ENCODE data around the gene TCAF1. TPM values are rescaled to one million over a fixed set of nuclear protein-coding genes. Genes with fewer than 3 reads are reported as not detected.
"Not testable (repeated sequence)": the region's sequence is repeated elsewhere in the genome, so short reads cannot be mapped to it uniquely, and the experiment has no call there.

Gene TCAF1
- total RNA-seq, 2 experiments from 2014 or later = 12.6 to 14.1 TPM

DNA sequence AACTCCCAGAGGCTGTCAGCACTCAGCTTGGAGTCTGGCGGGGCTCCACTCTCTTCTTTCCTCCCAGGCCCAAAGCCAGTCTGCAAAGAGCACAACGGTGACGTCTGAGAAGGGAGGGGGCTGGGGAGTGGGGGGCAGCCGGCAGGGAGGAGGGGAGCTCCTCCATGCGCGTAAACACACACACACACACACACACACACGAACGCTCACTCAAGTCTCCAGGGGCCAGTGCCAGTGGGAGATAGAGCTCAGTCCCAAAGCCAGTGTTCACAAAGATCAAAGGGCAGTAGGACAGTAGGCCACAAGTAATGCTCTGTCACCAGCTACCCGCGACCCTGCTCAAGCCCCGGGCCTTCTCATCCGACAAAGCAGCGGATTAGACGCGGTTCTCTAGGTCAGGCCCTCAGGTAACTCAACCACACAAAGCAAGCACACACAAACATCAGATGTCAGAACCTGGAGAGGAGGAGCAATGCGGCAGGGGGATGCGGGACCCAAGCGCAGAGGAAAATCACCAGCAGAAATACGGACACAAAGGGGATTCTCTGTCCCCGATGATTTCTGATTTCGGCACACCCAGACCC, 19.9 kb downstream of the TCAF1 start:
- no peak overlapping the region for H3K27ac Mint-ChIP-seq
- ChIA-PET POLR2A (interaction anchor here (1.1 kb wide), 1 partner anchor 20 kb away, joined by 3 read pairs; the partner anchor contains the start of gene TCAF1), CTCF (no interaction called here)
- DNase-seq = no peak
- peaks cover 15% of the 10 kb centered on the region for H3K4me1 Mint-ChIP-seq (ENCODE audit: low read depth)
- peaks cover 22% of the 10 kb centered on the region for H3K27me3 Mint-ChIP-seq (ENCODE audit: low read depth)
- no peaks in the 10 kb centered on the region for H3K9me3 Mint-ChIP-seq (ENCODE audit: insufficient read depth)
- ATAC-seq = no peak
- H3K36me3 Mint-ChIP-seq (ENCODE audit: low read depth) = peaks cover 5% of the 10 kb centered on the region
- no peak overlapping the region for H3K4me3 Mint-ChIP-seq

DNA sequence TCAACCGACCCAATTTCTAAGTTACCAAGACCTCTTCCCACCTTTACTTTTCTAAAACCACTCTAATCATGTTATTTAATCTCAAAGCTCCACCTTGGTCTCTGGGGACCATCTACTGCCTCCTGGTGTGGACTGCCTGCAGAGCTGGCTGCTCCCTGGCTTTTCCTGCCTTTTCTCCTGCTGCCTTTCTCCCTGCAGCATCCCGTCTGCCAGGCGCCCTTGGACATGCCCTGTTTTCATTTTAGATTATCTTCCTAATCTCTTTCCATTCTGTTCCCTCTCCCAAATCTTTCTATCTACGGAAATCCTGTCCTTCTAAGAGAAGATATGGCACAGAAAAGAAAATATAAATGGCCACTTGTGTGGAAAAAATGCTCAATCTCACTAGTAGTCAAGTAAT, 23.1 kb downstream of the TCAF1 start:
- ATAC-seq = no peak
- peaks cover 18% of the 10 kb centered on the region for H3K27me3 Mint-ChIP-seq (ENCODE audit: low read depth)

DNA sequence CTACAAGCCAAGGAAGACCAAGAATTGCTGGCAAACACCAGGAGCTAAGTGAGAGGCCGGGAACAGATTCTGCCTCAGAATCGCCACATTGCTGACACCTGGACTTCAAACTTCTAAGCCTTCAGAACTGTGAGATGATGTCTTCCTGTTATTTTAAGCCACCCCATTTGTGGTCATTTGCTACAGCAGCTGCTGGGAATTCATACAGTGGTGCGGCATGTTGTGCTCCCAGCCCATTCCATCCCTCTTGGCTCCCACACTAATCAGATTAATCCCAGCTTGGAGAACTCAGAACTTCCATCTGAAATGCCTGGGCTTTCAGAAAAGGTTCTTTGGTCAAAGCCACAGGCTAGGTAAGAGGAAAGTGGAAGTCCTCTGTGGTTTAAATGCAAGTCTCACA, 24.9 kb downstream of the TCAF1 start:
- H3K9me3 Mint-ChIP-seq (ENCODE audit: insufficient read depth) = no peaks in the 10 kb centered on the region
- no peaks in the 10 kb centered on the region for H3K4me1 Mint-ChIP-seq (ENCODE audit: low read depth)
- H3K27ac Mint-ChIP-seq = no peak overlapping the region
- DNase-seq (no peak), ATAC-seq (no peak)
- ChIA-PET POLR2A (no interaction called here), CTCF (interaction anchor here (0.7 kb wide), 1 partner anchor 16 kb away, joined by 3 read pairs; no protein-coding TSS in a partner anchor)
- peaks cover 9% of the 10 kb centered on the region for H3K27me3 Mint-ChIP-seq (ENCODE audit: low read depth)
- peaks cover 6% of the 10 kb centered on the region for H3K36me3 Mint-ChIP-seq (ENCODE audit: low read depth)
- H3K4me3 Mint-ChIP-seq = no peak overlapping the region

More for the DNA sequence above, 23.1 kb downstream of the TCAF1 start:
- Mint-ChIP-seq H3K4me3 (no peak overlapping the region), H3K27ac (no peak overlapping the region), H3K36me3 (ENCODE audit: low read depth) (peaks cover 7% of the 10 kb centered on the region), H3K4me1 (ENCODE audit: low read depth) (peaks cover 5% of the 10 kb centered on the region), H3K9me3 (ENCODE audit: insufficient read depth) (no peaks in the 10 kb centered on the region)
- ChIA-PET POLR2A (no interaction called here), CTCF (no interaction called here)
- no peak for DNase-seq

DNA sequence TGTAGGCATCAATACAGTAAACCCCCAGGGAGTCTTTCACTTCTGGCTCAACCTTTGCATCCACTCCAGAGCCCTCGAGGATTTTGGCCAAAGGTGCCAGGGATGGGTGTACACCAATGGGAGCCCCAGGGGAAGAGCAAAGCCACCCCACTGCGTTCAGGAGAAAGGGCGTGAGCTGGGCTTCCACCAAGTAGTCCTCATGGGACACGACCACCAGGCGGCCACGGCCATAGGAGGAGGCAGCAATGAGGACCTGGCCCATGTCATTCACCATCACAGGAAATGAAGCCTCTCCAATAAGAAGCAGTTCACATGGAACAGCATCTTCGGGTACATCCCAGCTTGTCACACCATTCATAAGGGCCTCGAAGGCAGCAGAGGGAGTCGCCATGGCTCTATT, 25.8 kb downstream of the TCAF1 start:
- Mint-ChIP-seq H3K9me3 (ENCODE audit: insufficient read depth) (no peaks in the 10 kb centered on the region), H3K4me1 (ENCODE audit: low read depth) (no peaks in the 10 kb centered on the region), H3K27me3 (ENCODE audit: low read depth) (peaks cover 3% of the 10 kb centered on the region), H3K36me3 (ENCODE audit: low read depth) (peaks cover 5% of the 10 kb centered on the region), H3K27ac (no peak overlapping the region), H3K4me3 (no peak overlapping the region)
- POLR2A ChIA-PET = no interaction called here
- CTCF ChIA-PET = interaction anchor here (0.7 kb wide), 1 partner anchor 17 kb away, joined by 3 read pairs; no protein-coding TSS in a partner anchor
- DNase-seq (no peak), ATAC-seq (no peak)

DNA sequence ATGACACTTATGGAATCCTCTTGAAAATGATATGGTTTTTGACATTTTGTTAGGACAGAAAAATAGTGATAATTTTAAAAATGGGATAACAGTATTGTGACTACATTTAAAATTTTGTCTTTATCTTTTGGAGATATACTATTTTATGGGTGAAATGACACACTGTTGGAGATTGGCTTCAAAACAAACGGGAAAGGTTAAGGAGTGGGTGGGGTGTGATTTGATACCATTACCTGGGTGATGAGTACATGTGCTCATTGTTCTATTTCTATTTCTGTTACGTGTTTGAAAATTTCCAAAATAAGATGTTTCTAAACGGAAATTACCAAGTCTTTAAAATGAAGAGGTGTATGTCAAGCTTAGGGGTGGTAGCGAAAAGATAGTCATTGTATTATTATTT, 28.7 kb downstream of the TCAF1 start:
- ATAC-seq; H3K36me3 Mint-ChIP-seq (ENCODE audit: low read depth); H3K27ac Mint-ChIP-seq; H3K4me3 Mint-ChIP-seq; H3K9me3 Mint-ChIP-seq (ENCODE audit: insufficient read depth); H3K4me1 Mint-ChIP-seq (ENCODE audit: low read depth); CTCF ChIA-PET; POLR2A ChIA-PET; H3K27me3 Mint-ChIP-seq (ENCODE audit: low read depth); DNase-seq: not testable (repeated sequence)

DNA sequence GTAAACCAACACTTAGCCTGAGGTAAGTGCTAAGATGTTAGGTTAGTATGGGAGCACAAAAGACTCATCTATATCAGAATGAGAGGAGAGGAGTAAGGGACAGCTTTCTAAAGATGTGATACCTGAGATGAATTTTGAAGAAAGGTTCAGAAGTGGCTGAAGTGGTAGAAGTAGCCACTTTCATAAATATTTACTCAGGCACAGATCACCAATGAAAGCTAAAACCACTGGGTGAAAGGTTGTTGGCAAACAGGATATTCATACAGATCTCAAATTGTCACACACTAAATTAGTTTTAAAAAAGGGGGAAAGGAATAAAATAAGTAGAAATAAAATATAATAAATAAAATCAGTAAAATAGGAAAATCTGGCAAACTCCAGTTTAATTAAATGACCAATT, 30.4 kb downstream of the TCAF1 start:
- CTCF ChIA-PET; POLR2A ChIA-PET; H3K36me3 Mint-ChIP-seq (ENCODE audit: low read depth); H3K27ac Mint-ChIP-seq; ATAC-seq; H3K4me1 Mint-ChIP-seq (ENCODE audit: low read depth); H3K27me3 Mint-ChIP-seq (ENCODE audit: low read depth); DNase-seq; H3K4me3 Mint-ChIP-seq; H3K9me3 Mint-ChIP-seq (ENCODE audit: insufficient read depth): not testable (repeated sequence)

DNA sequence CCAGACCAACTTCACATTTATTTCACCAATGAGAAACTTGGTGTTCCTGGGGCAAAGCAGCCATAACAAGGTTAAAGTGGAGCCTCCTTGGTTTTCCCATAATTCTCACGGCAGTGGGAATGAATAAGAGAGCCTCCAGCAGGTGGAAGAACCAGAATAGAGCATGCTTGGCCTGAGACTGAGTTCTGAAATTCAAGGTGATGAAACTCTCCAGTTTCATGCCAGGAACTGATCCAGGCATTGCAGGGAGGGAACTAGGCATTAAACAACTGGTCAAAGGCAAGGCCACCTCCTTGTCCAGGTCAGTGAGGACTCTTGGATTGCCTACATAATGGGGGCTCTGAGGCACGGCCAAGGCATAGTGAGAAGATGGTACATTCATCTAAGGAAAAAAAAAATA, 44.0 kb downstream of the TCAF1 start:
- POLR2A ChIA-PET; CTCF ChIA-PET; ATAC-seq; H3K27me3 Mint-ChIP-seq (ENCODE audit: low read depth); H3K4me1 Mint-ChIP-seq (ENCODE audit: low read depth); H3K27ac Mint-ChIP-seq; H3K9me3 Mint-ChIP-seq (ENCODE audit: insufficient read depth); DNase-seq; H3K36me3 Mint-ChIP-seq (ENCODE audit: low read depth); H3K4me3 Mint-ChIP-seq: not testable (repeated sequence)

DNA sequence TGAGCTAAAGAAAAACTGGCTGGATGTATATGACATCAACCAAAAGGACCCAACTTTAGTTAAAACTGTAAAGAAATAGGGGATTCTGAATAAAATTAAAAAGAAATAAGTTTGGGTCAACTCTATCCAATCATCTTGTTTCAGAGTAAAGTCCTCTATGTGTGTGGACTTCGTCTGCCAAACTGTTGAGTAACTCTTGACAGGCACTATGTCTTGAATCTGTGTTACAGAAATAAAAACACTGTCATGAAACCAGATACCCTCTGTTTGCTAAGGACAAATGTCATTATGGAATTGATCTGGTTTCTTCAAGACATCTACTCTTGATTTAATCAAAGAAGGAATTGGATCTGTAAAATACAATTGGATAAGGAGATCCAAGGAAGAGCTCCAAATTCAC, 46.5 kb downstream of the TCAF1 start:
- POLR2A ChIA-PET; DNase-seq; ATAC-seq; H3K9me3 Mint-ChIP-seq (ENCODE audit: insufficient read depth); H3K27ac Mint-ChIP-seq; H3K4me3 Mint-ChIP-seq; H3K36me3 Mint-ChIP-seq (ENCODE audit: low read depth); CTCF ChIA-PET; H3K27me3 Mint-ChIP-seq (ENCODE audit: low read depth); H3K4me1 Mint-ChIP-seq (ENCODE audit: low read depth): not testable (repeated sequence)

DNA sequence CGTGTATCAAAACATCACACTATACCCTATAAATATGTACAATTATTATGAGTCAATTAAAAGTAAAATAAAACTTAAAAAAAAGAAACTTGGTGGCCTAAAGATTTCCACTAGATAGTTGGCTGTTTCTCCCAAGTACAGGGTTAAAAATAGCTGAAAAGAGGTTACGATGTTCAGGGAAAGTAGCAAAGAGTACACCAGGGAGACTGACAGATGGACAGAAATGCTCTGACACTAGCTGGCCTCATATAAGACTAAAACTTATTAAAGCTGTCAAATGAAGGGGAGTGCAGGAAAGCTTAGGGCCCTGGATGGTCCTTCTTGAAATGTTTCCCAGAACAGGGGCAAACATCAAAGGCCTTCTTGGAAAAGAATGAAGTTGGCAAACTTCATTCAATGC, 51.3 kb downstream of the TCAF1 start:
- H3K27ac Mint-ChIP-seq = no peak overlapping the region
- CTCF ChIA-PET = no interaction called here

DNA sequence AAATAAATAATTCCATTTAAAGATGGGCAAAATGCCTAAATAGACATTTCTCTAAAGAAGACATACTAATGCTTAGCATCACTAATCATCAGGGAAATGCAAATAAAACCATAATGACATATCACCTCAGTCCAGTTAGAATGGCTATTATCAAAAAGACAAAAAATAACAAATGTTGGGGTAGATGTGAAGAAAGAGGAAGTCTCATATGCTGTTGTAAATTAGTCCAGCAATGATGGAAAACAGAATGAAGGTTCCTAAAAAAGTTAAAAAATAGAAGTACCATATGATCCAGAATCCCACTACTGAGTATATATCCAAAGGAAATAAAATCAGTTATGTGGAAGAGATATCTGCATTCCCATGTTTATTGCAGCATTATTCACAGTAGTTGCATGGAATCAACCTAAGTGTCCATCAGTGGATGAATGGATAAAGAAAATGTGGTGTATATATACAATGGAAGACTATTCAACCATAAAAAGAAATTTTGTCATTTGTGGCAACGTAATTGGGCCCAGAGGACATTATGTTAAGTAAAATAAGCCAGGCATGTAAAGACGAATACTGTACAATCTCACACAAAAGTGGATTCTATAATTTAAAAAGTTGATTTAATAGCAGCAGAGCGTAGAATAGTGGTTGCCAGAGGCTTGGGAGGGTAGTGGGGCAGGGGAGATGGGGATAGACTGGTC, 52.0 kb downstream of the TCAF1 start:
- no peak for DNase-seq
- POLR2A ChIA-PET = no interaction called here
- Mint-ChIP-seq H3K9me3 (ENCODE audit: insufficient read depth) (peaks cover 5% of the 10 kb centered on the region), H3K36me3 (ENCODE audit: low read depth) (peaks cover 5% of the 10 kb centered on the region), H3K27me3 (ENCODE audit: low read depth) (no peaks in the 10 kb centered on the region), H3K4me3 (no peak overlapping the region), H3K27ac (no peak overlapping the region), H3K4me1 (ENCODE audit: low read depth) (no peaks in the 10 kb centered on the region)
- CTCF ChIA-PET = no interaction called here
- no peak for ATAC-seq

More for the DNA sequence above, 51.3 kb downstream of the TCAF1 start:
- Mint-ChIP-seq H3K4me3 (no peak overlapping the region), H3K9me3 (ENCODE audit: insufficient read depth) (no peaks in the 10 kb centered on the region), H3K27me3 (ENCODE audit: low read depth) (no peaks in the 10 kb centered on the region), H3K36me3 (ENCODE audit: low read depth) (no peaks in the 10 kb centered on the region), H3K4me1 (ENCODE audit: low read depth) (no peaks in the 10 kb centered on the region)
- DNase-seq (no peak), ATAC-seq (no peak)
- POLR2A ChIA-PET = no interaction called here

DNA sequence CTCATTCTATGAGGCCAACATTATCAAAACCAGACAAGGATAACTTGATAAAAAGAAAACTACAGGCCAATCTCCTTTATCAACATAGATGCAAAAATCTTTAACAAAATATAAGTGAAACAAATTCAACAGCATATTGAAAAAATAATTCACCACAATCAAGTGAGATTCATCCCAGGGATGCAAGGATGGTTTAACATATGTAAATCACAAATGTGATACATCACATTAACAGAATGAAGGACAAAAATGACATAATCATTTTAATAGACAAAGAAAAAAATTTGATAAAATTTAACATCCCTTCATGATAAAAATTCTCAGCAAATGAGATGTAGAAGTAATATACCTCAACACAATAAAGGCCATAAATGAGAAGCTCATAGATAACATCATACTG, 53.8 kb downstream of the TCAF1 start:
- no peak for ATAC-seq
- Mint-ChIP-seq H3K9me3 (ENCODE audit: insufficient read depth) (peaks cover 5% of the 10 kb centered on the region), H3K27me3 (ENCODE audit: low read depth) (no peaks in the 10 kb centered on the region), H3K4me1 (ENCODE audit: low read depth) (no peaks in the 10 kb centered on the region), H3K4me3 (no peak overlapping the region), H3K36me3 (ENCODE audit: low read depth) (peaks cover 5% of the 10 kb centered on the region), H3K27ac (no peak overlapping the region)
- CTCF ChIA-PET = interaction anchor here (2.2 kb wide), 1 partner anchor 54 kb away, joined by 6 read pairs; the partner anchor contains the start of gene TCAF1
- no peak for DNase-seq
- POLR2A ChIA-PET = no interaction called here

DNA sequence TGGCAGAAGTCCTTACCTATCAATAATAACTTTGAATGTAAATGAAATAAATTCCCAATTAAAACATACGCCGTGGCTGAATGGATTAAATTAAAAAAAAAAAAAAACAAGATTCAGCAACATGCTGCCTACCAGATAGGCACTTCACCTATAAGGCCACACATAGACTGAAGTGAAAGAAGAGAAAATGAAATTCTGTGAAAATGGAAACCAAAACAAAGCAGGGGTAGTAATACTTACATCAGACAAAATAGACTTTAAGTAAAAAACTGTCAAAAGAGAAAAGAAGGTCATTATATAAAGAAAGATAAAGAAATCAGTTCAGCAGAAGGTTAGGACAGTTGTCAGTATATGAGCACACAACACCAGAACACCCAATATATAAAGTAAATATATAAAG, 55.3 kb downstream of the TCAF1 start:
- Mint-ChIP-seq H3K27me3 (ENCODE audit: low read depth) (no peaks in the 10 kb centered on the region), H3K36me3 (ENCODE audit: low read depth) (peaks cover 5% of the 10 kb centered on the region), H3K4me1 (ENCODE audit: low read depth) (no peaks in the 10 kb centered on the region), H3K27ac (no peak overlapping the region), H3K4me3 (no peak overlapping the region), H3K9me3 (ENCODE audit: insufficient read depth) (peaks cover 5% of the 10 kb centered on the region)
- DNase-seq (no peak), ATAC-seq (no peak)
- ChIA-PET POLR2A (no interaction called here), CTCF (no interaction called here)

DNA sequence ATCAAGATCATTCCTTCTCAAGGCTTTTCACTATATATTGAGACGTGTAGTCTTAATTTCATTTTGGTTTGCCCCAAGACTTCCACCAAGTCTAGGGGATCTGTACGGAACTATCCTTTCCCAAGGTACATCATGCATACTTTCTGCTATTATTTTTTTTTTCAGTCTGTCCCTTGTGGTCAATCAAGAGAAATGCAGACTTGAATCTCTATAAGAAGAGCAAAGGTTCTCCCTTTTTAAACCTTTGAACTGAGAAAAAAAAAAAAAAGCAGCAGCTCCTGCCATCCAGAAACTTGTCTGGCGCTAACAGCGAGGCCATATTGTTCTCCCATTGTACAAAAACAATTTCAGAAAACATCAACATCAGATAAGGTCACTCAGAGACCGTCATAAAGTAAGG, 60.3 kb downstream of the TCAF1 start:
- H3K27me3 Mint-ChIP-seq (ENCODE audit: low read depth); CTCF ChIA-PET: not testable (repeated sequence)

More for the DNA sequence above, 60.3 kb downstream of the TCAF1 start:
- H3K9me3 Mint-ChIP-seq (ENCODE audit: insufficient read depth); POLR2A ChIA-PET; DNase-seq; ATAC-seq; H3K27ac Mint-ChIP-seq; H3K4me3 Mint-ChIP-seq; H3K36me3 Mint-ChIP-seq (ENCODE audit: low read depth); H3K4me1 Mint-ChIP-seq (ENCODE audit: low read depth): not testable (repeated sequence)

Data from activated CD8-positive, alpha-beta T cell treated with anti-CD3 and anti-CD28 coated beads, Interleukin-2, amount 10 ng/mL, durations not matched to agents 7 days and 5 days (primary cell).